GM20000 (cell line): Measurements from ENCODE around the gene IQCK.
A peak's percentile ranks its signal among the peaks of the same experiment; 100 is the strongest.

Source experiments
- DNase-seq: peaks from one replicate; pipeline ENCODE4 v3.0.0; 2012; ENCODE audit warnings: low spot score
- TF ChIP-seq, protein P1 (sequence below): IDR thresholded peaks from 2 replicates; pipeline ENCODE4 v1.5.1; 2012; ENCODE audit warnings: mild to moderate bottlenecking, control low read depth; ENCODE audit errors: extremely low read depth, missing control alignments

Gene IQCK

DNA sequence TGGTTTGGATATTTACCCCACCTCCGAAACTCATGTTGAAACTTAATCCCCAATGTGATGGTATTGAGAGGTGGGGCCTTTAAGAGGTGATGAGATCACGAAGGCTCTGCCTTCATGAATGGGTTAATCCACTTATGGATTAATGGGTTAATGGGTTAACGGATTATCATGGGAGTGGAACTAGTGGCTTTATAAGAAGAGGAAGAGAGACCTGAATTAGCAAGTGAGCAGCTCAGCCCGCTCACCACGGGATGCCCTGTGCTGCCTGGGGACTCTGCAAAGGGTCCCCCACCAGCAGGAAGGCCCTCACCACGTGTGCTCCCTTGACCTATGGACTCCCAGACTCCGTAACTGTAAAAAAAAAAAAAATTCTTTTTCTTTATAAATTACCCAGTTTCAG is 183.1 kb downstream of the IQCK start:
- no peak for DNase-seq
- TF ChIP-seq, protein P1, sequence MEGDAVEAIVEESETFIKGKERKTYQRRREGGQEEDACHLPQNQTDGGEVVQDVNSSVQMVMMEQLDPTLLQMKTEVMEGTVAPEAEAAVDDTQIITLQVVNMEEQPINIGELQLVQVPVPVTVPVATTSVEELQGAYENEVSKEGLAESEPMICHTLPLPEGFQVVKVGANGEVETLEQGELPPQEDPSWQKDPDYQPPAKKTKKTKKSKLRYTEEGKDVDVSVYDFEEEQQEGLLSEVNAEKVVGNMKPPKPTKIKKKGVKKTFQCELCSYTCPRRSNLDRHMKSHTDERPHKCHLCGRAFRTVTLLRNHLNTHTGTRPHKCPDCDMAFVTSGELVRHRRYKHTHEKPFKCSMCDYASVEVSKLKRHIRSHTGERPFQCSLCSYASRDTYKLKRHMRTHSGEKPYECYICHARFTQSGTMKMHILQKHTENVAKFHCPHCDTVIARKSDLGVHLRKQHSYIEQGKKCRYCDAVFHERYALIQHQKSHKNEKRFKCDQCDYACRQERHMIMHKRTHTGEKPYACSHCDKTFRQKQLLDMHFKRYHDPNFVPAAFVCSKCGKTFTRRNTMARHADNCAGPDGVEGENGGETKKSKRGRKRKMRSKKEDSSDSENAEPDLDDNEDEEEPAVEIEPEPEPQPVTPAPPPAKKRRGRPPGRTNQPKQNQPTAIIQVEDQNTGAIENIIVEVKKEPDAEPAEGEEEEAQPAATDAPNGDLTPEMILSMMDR = no peak

GRCh38 chr16:19907161-19907992 is 189.3 kb downstream of the IQCK start:
- peak; percentile 72 for DNase-seq
- TF ChIP-seq, protein P1 = peak; percentile 89
